Measurements from ENCODE around the gene SULT6B1. TPM values are rescaled to one million over a fixed set of nuclear protein-coding genes. Genes with fewer than 3 reads are reported as not detected.
"Not testable (repeated sequence)": the region's sequence is repeated elsewhere in the genome, so short reads cannot be mapped to it uniquely, and the experiment has no call there.

Gene SULT6B1
- not detected for polyA plus RNA-seq (ENCODE audit: insufficient read length in 4 of 4)

- no peak for DNase-seq (ENCODE audit: low read depth in 4 of 4, low spot score in 3 of 4)
These were observed at the start of gene SULT6B1 for GRCh38 chr2:37188570-37188969. SULT6B1 (minus strand) TSS chr2:37188670; CDS start chr2:37188640, 30 bp downstream.

- DNase-seq (ENCODE audit: low read depth in 4 of 4, low spot score in 3 of 4), result peak in 1 of 4 donors; percentile 3
These were observed 43.9 kb upstream of the SULT6B1 start for GRCh38 chr2:37232131-37232933.

- peak; percentile 78 to 88 (median 83) for DNase-seq (ENCODE audit: low read depth in 4 of 4, low spot score in 3 of 4)
These were observed 43.0 kb upstream of the SULT6B1 start, which contains the start of the genes CEBPZ and NDUFAF7 for GRCh38 chr2:37231241-37232130. CEBPZ (minus strand) TSS chr2:37231596; CDS start chr2:37231567, 29 bp downstream. NDUFAF7 (plus strand) TSS chr2:37231658; CDS start chr2:37231706, 48 bp downstream.

- DNase-seq (ENCODE audit: low read depth in 4 of 4, low spot score in 3 of 4), result peak in 1 of 4 donors; percentile 3
These were observed 42.1 kb upstream of the SULT6B1 start for GRCh38 chr2:37230581-37230980.

- DNase-seq (ENCODE audit: low read depth in 4 of 4, low spot score in 3 of 4), result no peak
These were observed 40.3 kb upstream of the SULT6B1 start for GRCh38 chr2:37228788-37229187.

- DNase-seq (ENCODE audit: low read depth in 4 of 4, low spot score in 3 of 4), result no peak
These were observed 38.4 kb upstream of the SULT6B1 start for GRCh38 chr2:37226863-37227262.

- DNase-seq (ENCODE audit: low read depth in 4 of 4, low spot score in 3 of 4), result not testable (repeated sequence)
These were observed 36.7 kb upstream of the SULT6B1 start for GRCh38 chr2:37225129-37225528.

GRCh38 chr2:37224063-37224462, 35.6 kb upstream of the SULT6B1 start:
- DNase-seq (ENCODE audit: low read depth in 4 of 4, low spot score in 3 of 4), result no peak

GRCh38 chr2:37223131-37223530, 34.7 kb upstream of the SULT6B1 start:
- DNase-seq (ENCODE audit: low read depth in 4 of 4, low spot score in 3 of 4), result no peak

GRCh38 chr2:37219046-37219445, 30.6 kb upstream of the SULT6B1 start:
- DNase-seq (ENCODE audit: low read depth in 4 of 4, low spot score in 3 of 4), result no peak

GRCh38 chr2:37215250-37215649, 26.8 kb upstream of the SULT6B1 start:
- DNase-seq (ENCODE audit: low read depth in 4 of 4, low spot score in 3 of 4), result no peak

- DNase-seq (ENCODE audit: low read depth in 4 of 4, low spot score in 3 of 4), result no peak
These were observed 23.5 kb upstream of the SULT6B1 start for GRCh38 chr2:37211939-37212338.

- DNase-seq (ENCODE audit: low read depth in 4 of 4, low spot score in 3 of 4), result no peak
These were observed 22.7 kb upstream of the SULT6B1 start for GRCh38 chr2:37211212-37211611.

GRCh38 chr2:37206760-37207159, 18.3 kb upstream of the SULT6B1 start:
- not testable (repeated sequence) for DNase-seq (ENCODE audit: low read depth in 4 of 4, low spot score in 3 of 4)

- no peak for DNase-seq (ENCODE audit: low read depth in 4 of 4, low spot score in 3 of 4)
These were observed 17.3 kb upstream of the SULT6B1 start for GRCh38 chr2:37205689-37206341.

- DNase-seq (ENCODE audit: low read depth in 4 of 4, low spot score in 3 of 4), result not testable (repeated sequence)
These were observed 16.7 kb upstream of the SULT6B1 start for GRCh38 chr2:37205071-37205661.

- no peak for DNase-seq (ENCODE audit: low read depth in 4 of 4, low spot score in 3 of 4)
These were observed 15.2 kb upstream of the SULT6B1 start for GRCh38 chr2:37203708-37204107.

GRCh38 chr2:37201766-37202165, 13.3 kb upstream of the SULT6B1 start:
- no peak for DNase-seq (ENCODE audit: low read depth in 4 of 4, low spot score in 3 of 4)

GRCh38 chr2:37201208-37201607, 12.7 kb upstream of the SULT6B1 start:
- no peak for DNase-seq (ENCODE audit: low read depth in 4 of 4, low spot score in 3 of 4)

- no peak for DNase-seq (ENCODE audit: low read depth in 4 of 4, low spot score in 3 of 4)
These were observed 10.2 kb upstream of the SULT6B1 start for GRCh38 chr2:37198681-37199065.

Measured in left renal pelvis (tissue), 4 donors.